ENCODE data around the gene TNFRSF1B.
"Not testable (repeated sequence)": the region's sequence is repeated elsewhere in the genome, so short reads cannot be mapped to it uniquely, and the experiment has no call there.

Gene TNFRSF1B

GRCh38 chr1:12215118-12215961 is 48.5 kb downstream of the TNFRSF1B start:
- DNase-seq (ENCODE audit: extremely low read depth, low read depth) = no peak
- no peak for TF ChIP-seq CTCF (IDR thresholded peaks at IDR 0.05; ENCODE audit: low read depth, low read length)

DNA sequence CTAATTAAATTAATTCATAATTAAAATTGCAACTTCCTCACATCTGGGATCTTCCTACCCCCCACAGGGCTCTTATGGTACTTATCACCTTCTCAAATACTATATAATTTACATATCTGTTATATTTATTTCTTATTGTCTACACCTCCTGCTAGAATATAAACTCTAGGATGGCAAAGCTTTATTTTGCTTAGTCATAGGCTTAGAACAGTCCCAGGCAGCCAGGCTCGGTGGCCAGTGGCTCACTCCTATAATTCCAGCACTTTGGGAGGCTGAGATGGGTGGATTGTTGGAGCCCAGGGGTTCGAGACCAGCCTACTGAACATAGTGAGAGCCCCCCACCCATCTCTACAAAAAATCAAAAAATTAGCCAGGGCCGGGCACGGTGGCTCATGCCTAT is 53.0 kb downstream of the TNFRSF1B start:
- DNase-seq (ENCODE audit: extremely low read depth, low read depth) = no peak
- TF ChIP-seq CTCF (IDR thresholded peaks at IDR 0.05; ENCODE audit: low read depth, low read length) = no peak

- DNase-seq (ENCODE audit: extremely low read depth, low read depth) = no peak
Measured at GRCh38 chr1:12220890-12221289, 54.1 kb downstream of the TNFRSF1B start.

DNA sequence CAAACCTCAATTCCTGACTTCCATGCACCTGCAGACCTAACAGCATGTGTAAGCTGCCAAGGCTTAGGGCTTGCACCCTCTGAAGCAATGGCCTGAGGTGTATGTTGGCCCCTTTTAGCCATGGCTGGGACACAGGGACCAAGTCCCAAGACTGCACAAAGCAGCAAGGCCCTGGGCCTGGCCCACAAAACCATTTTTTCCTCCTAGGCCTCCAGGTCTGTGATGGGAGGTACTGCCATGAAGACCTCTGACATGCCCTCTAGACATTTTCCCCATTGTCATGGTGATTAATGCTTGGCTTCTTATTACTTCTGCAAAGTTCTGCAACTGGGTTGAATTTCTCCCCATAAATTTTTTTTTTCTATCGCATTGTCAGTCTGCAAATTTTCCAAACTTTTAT is 55.9 kb downstream of the TNFRSF1B start:
- not testable (repeated sequence) for DNase-seq (ENCODE audit: extremely low read depth, low read depth)

More at GRCh38 chr1:12220890-12221289, 54.1 kb downstream of the TNFRSF1B start:
- no peak for TF ChIP-seq CTCF (IDR thresholded peaks at IDR 0.05; ENCODE audit: low read depth, low read length)

GRCh38 chr1:12224092-12224491 is 57.3 kb downstream of the TNFRSF1B start:
- DNase-seq (ENCODE audit: extremely low read depth, low read depth) = not testable (repeated sequence)

DNA sequence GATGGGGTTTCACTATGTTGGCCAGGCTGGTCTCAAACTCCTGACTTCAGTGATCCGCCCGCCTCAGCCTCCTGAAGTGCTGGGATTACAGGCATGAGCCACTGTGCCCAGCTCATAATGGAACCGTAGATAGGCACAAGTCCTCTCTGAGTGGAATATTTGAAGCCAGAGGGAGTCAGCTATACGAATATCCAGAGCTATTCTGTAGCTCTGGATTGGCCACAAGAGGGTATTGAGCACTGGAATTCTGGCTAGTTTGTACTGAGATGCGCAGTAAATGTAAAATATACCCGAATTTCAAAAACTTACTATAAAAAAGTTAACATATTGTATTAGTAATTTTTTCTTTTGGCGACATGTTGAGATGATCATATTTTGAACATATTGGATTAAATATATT is 62.2 kb downstream of the TNFRSF1B start:
- no peak for TF ChIP-seq CTCF (IDR thresholded peaks at IDR 0.05; ENCODE audit: low read depth, low read length)
- no peak for DNase-seq (ENCODE audit: extremely low read depth, low read depth)

DNA sequence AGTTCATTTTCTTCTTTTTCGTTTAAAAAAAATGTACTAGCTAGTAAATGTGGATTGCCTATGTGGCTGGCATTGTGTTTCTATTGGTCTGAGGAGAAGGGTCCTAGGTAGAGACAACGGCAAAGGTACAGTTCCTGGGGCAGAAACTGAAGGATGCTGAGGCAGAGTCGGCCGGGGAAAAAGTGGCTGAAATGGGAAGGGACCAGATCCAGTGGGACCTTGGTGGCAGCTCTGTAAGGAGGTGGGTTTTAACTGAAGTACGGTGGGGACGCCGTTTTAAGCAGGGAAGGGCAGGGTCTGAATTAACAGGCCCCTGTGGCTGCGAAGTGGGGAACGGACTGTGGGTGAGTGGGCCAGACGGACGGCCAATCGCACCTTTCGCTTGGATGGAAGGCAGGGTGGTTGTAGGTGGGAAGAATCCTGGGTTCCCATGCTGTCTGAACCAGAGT is 62.6 kb downstream of the TNFRSF1B start:
- DNase-seq (ENCODE audit: extremely low read depth, low read depth) = no peak
- TF ChIP-seq CTCF (IDR thresholded peaks at IDR 0.05; ENCODE audit: low read depth, low read length) = no peak

DNA sequence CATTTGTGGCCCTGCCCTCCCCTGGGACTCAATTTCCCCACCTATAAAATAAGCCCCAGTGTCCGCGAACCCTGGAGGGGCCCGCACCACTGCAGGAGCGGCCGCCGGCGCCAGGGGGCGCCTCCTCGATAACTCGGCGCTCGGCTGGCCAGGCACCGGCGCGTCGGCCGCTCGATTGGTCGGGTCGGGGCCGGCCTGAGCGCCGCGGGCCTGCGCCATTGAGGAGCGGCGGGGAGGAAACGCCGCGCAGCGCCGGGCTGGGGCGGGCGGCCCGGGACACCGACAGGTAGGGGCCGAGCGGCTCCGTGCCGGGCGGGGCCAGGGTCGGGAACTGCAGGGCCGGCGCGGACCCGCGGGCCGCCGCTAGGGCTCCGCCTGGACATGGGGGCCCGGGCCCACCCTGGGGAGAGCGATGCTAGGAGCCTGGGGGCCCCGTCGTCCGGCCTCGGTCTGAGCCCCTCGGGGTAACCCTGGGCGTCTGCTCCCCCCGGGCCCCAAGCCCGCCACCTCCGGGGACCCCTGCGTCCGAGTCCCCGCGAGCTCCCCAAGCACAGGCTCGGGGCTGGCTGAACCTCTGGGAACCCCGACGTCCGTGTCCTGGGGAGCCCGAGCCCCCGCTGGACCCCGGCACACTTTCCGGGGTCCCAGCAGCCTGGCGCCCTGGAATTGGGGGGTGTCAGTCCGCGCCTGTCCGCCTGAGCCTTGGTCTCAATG is 63.2 kb downstream of the TNFRSF1B start, which contains the start of gene VPS13D:
Gene VPS13D, plus strand, starts transcription at position 196 of the 714 bp plus-strand sequence. CDS start 4,237 bp downstream, outside the sequence.
- peak; percentile 76 for TF ChIP-seq CTCF (IDR thresholded peaks at IDR 0.05; ENCODE audit: low read depth, low read length)
- DNase-seq (ENCODE audit: extremely low read depth, low read depth) = peak; percentile 43
